ENCODE measurements around the gene FAT2. TPM values are rescaled to one million over a fixed set of nuclear protein-coding genes. Genes with fewer than 3 reads are reported as not detected.

The FAT2 gene
- total and polyA plus RNA-seq, 7 experiments from 2014 or later: not detected

- H3K36me3 ChIP-seq (ENCODE audit: control insufficient read depth in 2 of 3, insufficient read depth in 3 of 3, low read length in 3 of 3): no peaks in the 10 kb centered on the region
- ATAC-seq (no peak), DNase-seq (no peak)
- H3K4me3 ChIP-seq (ENCODE audit: low read length): no peak overlapping the region
- H3K4me1 ChIP-seq (ENCODE audit: control insufficient read depth in 2 of 2, insufficient read depth in 2 of 2, low read length in 2 of 2): no peaks in the 10 kb centered on the region
- ChIA-PET CTCF (no interaction called here), POLR2A (no interaction called here)
- Mint-ChIP-seq H3K9me3 (peaks cover 0 to 2% (median 0%) of the 10 kb centered on the region in 11 donors), H3K27ac (no peak overlapping the region), H3K27me3 (no peaks in the 10 kb centered on the region), H3K4me3 (no peak overlapping the region), H3K4me1 (no peaks in the 10 kb centered on the region), H3K36me3 (no peaks in the 10 kb centered on the region)
- no peaks in the 10 kb centered on the region for H3K9me3 ChIP-seq (ENCODE audit: control insufficient read depth in 2 of 3, low read length in 3 of 3)
- no peak overlapping the region for H3K27ac ChIP-seq (ENCODE audit: low read depth, low read length)
- H3K27me3 ChIP-seq (ENCODE audit: control insufficient read depth in 2 of 2, insufficient read depth in 2 of 2, low read length in 2 of 2): no peaks in the 10 kb centered on the region
- intact Hi-C loops (cut with micrococcal nuclease): no loop called here
Measured at GRCh38 chr5:151550146-151550545, 41.0 kb downstream of the FAT2 start.

GRCh38 chr5:151549713-151550112 is 41.4 kb downstream of the FAT2 start:
- Histone ChIP-seq H3K36me3 (ENCODE audit: control insufficient read depth in 2 of 3, insufficient read depth in 3 of 3, low read length in 3 of 3) (no peaks in the 10 kb centered on the region), H3K27me3 (ENCODE audit: control insufficient read depth in 2 of 2, insufficient read depth in 2 of 2, low read length in 2 of 2) (no peaks in the 10 kb centered on the region), H3K4me1 (ENCODE audit: control insufficient read depth in 2 of 2, insufficient read depth in 2 of 2, low read length in 2 of 2) (no peaks in the 10 kb centered on the region), H3K9me3 (ENCODE audit: control insufficient read depth in 2 of 3, low read length in 3 of 3) (no peaks in the 10 kb centered on the region), H3K27ac (ENCODE audit: low read depth, low read length) (no peak overlapping the region), H3K4me3 (ENCODE audit: low read length) (no peak overlapping the region)
- POLR2A ChIA-PET: no interaction called here
- no peaks in the 10 kb centered on the region for H3K4me1 Mint-ChIP-seq
- CTCF ChIA-PET: no interaction called here
- H3K36me3 Mint-ChIP-seq: no peaks in the 10 kb centered on the region
- H3K9me3 Mint-ChIP-seq: peaks cover 0 to 2% (median 0%) of the 10 kb centered on the region in 11 donors
- ATAC-seq (no peak), DNase-seq (no peak)
- intact Hi-C loops (cut with micrococcal nuclease): no loop called here
- H3K27me3 Mint-ChIP-seq: no peaks in the 10 kb centered on the region
- H3K27ac Mint-ChIP-seq: no peak overlapping the region
- H3K4me3 Mint-ChIP-seq: no peak overlapping the region

GRCh38 chr5:151547364-151547763 is 43.8 kb downstream of the FAT2 start:
- Histone ChIP-seq H3K9me3 (ENCODE audit: control insufficient read depth in 2 of 3, low read length in 3 of 3) (no peaks in the 10 kb centered on the region), H3K36me3 (ENCODE audit: control insufficient read depth in 2 of 3, insufficient read depth in 3 of 3, low read length in 3 of 3) (no peaks in the 10 kb centered on the region), H3K4me3 (ENCODE audit: low read length) (no peak overlapping the region), H3K4me1 (ENCODE audit: control insufficient read depth in 2 of 2, insufficient read depth in 2 of 2, low read length in 2 of 2) (no peaks in the 10 kb centered on the region), H3K27me3 (ENCODE audit: control insufficient read depth in 2 of 2, insufficient read depth in 2 of 2, low read length in 2 of 2) (no peaks in the 10 kb centered on the region), H3K27ac (ENCODE audit: low read depth, low read length) (no peak overlapping the region)
- Mint-ChIP-seq H3K36me3 (peaks cover 0 to 4% (median 0%) of the 10 kb centered on the region in 5 donors), H3K27ac (no peak overlapping the region), H3K9me3 (peaks cover 0 to 1% (median 0%) of the 10 kb centered on the region in 11 donors), H3K4me1 (no peaks in the 10 kb centered on the region), H3K27me3 (no peaks in the 10 kb centered on the region), H3K4me3 (no peak overlapping the region)
- ChIA-PET CTCF (no interaction called here), POLR2A (no interaction called here)
- intact Hi-C loops (cut with micrococcal nuclease): no loop called here
- DNase-seq (no peak), ATAC-seq (no peak)

- ATAC-seq (no peak), DNase-seq (no peak)
- Histone ChIP-seq H3K27ac (ENCODE audit: low read depth, low read length) (no peak overlapping the region), H3K4me1 (ENCODE audit: control insufficient read depth in 2 of 2, insufficient read depth in 2 of 2, low read length in 2 of 2) (no peaks in the 10 kb centered on the region), H3K9me3 (ENCODE audit: control insufficient read depth in 2 of 3, low read length in 3 of 3) (no peaks in the 10 kb centered on the region), H3K36me3 (ENCODE audit: control insufficient read depth in 2 of 3, insufficient read depth in 3 of 3, low read length in 3 of 3) (no peaks in the 10 kb centered on the region), H3K27me3 (ENCODE audit: control insufficient read depth in 2 of 2, insufficient read depth in 2 of 2, low read length in 2 of 2) (no peaks in the 10 kb centered on the region), H3K4me3 (ENCODE audit: low read length) (no peak overlapping the region)
- Mint-ChIP-seq H3K4me1 (peaks cover 0 to 7% (median 0%) of the 10 kb centered on the region in 7 donors), H3K27ac (no peak overlapping the region), H3K4me3 (no peak overlapping the region), H3K27me3 (peaks cover 0 to 5% (median 0%) of the 10 kb centered on the region in 5 donors), H3K36me3 (peaks cover 0 to 4% (median 0%) of the 10 kb centered on the region in 5 donors), H3K9me3 (peaks cover 0 to 1% (median 0%) of the 10 kb centered on the region in 11 donors)
- ChIA-PET POLR2A (no interaction called here), CTCF (no interaction called here)
- intact Hi-C loops (cut with micrococcal nuclease): no loop called here
Measured at GRCh38 chr5:151541571-151541970, 49.6 kb downstream of the FAT2 start.

Other genes with a start within 250 kb of the FAT2 start
- not detected for gene SLC36A2, start 243.8 kb downstream of the FAT2 start, total RNA-seq
- not detected for gene SLC36A2, start 243.8 kb downstream of the FAT2 start, polyA plus RNA-seq
- 10 to 100 TPM in 1 of 5 experiments, 1 to 10 TPM in 4; 4.6 to 16.6 (median 7.1) TPM for gene SLC36A1, start 143.7 kb downstream of the FAT2 start, total RNA-seq
- under 1 TPM; 0.45 to 0.95 TPM for gene SLC36A1, start 143.7 kb downstream of the FAT2 start, polyA plus RNA-seq
- 10 to 100 TPM in 1 of 5 experiments, 1 to 10 TPM in 1, under 1 TPM in 2, not detected in 1; 0.43 to 14.5 (median 1.4) TPM for gene SPARC, start 95.6 kb upstream of the FAT2 start, total RNA-seq
- under 1 TPM in 1 of 2 donors, not detected in 1; 0.30 TPM for gene SPARC, start 95.6 kb upstream of the FAT2 start, polyA plus RNA-seq
- 10 to 100 TPM; 14.8 to 58.2 (median 29.6) TPM for gene ATOX1, start 167.3 kb upstream of the FAT2 start, total RNA-seq
- 10 to 100 TPM; 44.7 to 71.1 TPM for gene ATOX1, start 167.3 kb upstream of the FAT2 start, polyA plus RNA-seq
- gene G3BP1, start 180.6 kb upstream of the FAT2 start, total RNA-seq: 100 to 1,000 TPM in 3 of 5 experiments, 10 to 100 TPM in 2; 86.1 to 244 (median 167) TPM
- gene G3BP1, start 180.6 kb upstream of the FAT2 start, polyA plus RNA-seq: 100 to 1,000 TPM; 146 to 158 TPM

Data from naive thymus-derived CD4-positive, alpha-beta T cell (primary cell).